ENCODE data around the gene SLC2A13. TPM values are rescaled to one million over a fixed set of nuclear protein-coding genes. Genes with fewer than 3 reads are reported as not detected.

SLC2A13 gene
- total RNA-seq, 1 donor from 2014 or later, result 5.6 TPM

GRCh38 chr12:40000884-40001283 is 105.0 kb downstream of the SLC2A13 start:
- no peak overlapping the region for H3K27ac Mint-ChIP-seq (ENCODE audit: unreplicated experiment)
- no peaks in the 10 kb centered on the region for H3K4me1 Mint-ChIP-seq
- H3K4me3 Mint-ChIP-seq, result no peak overlapping the region
- H3K36me3 Mint-ChIP-seq (ENCODE audit: low read depth), result peaks cover 42% of the 10 kb centered on the region
- H3K9me3 Mint-ChIP-seq, result peaks cover 25% of the 10 kb centered on the region
- no peaks in the 10 kb centered on the region for H3K27me3 Mint-ChIP-seq (ENCODE audit: low read depth)
- no peak for TF ChIP-seq CTCF (conservative IDR thresholded peaks at IDR 0.05)
- no peak for DNase-seq (ENCODE audit: low read depth, low spot score)

- no peak for DNase-seq (ENCODE audit: low read depth, low spot score)
- Mint-ChIP-seq H3K9me3 (peaks cover 16% of the 10 kb centered on the region), H3K36me3 (ENCODE audit: low read depth) (peaks cover 21% of the 10 kb centered on the region), H3K27me3 (ENCODE audit: low read depth) (no peaks in the 10 kb centered on the region), H3K4me1 (no peaks in the 10 kb centered on the region), H3K4me3 (no peak overlapping the region), H3K27ac (ENCODE audit: unreplicated experiment) (no peak overlapping the region)
- TF ChIP-seq CTCF (conservative IDR thresholded peaks at IDR 0.05), result no peak
These were observed 112.6 kb downstream of the SLC2A13 start for GRCh38 chr12:39993268-39993667.

- Mint-ChIP-seq H3K4me1 (no peaks in the 10 kb centered on the region), H3K36me3 (ENCODE audit: low read depth) (peaks cover 2% of the 10 kb centered on the region), H3K9me3 (no peaks in the 10 kb centered on the region), H3K27ac (ENCODE audit: unreplicated experiment) (no peak overlapping the region), H3K27me3 (ENCODE audit: low read depth) (no peaks in the 10 kb centered on the region), H3K4me3 (no peak overlapping the region)
- peak; percentile 41 for DNase-seq (ENCODE audit: low read depth, low spot score)
- TF ChIP-seq CTCF (conservative IDR thresholded peaks at IDR 0.05), result peak; percentile 87
These were observed 115.5 kb downstream of the SLC2A13 start for GRCh38 chr12:39990122-39991101.

- no peak for DNase-seq (ENCODE audit: low read depth, low spot score)
- Mint-ChIP-seq H3K4me3 (no peak overlapping the region), H3K4me1 (no peaks in the 10 kb centered on the region), H3K9me3 (no peaks in the 10 kb centered on the region), H3K36me3 (ENCODE audit: low read depth) (peaks cover 2% of the 10 kb centered on the region), H3K27me3 (ENCODE audit: low read depth) (no peaks in the 10 kb centered on the region), H3K27ac (ENCODE audit: unreplicated experiment) (no peak overlapping the region)
- TF ChIP-seq CTCF (conservative IDR thresholded peaks at IDR 0.05), result no peak
These were observed 116.4 kb downstream of the SLC2A13 start for GRCh38 chr12:39989501-39989900.

GRCh38 chr12:39988574-39988973 is 117.3 kb downstream of the SLC2A13 start:
- Mint-ChIP-seq H3K36me3 (ENCODE audit: low read depth) (no peaks in the 10 kb centered on the region), H3K9me3 (no peaks in the 10 kb centered on the region), H3K27me3 (ENCODE audit: low read depth) (no peaks in the 10 kb centered on the region), H3K4me1 (no peaks in the 10 kb centered on the region), H3K27ac (ENCODE audit: unreplicated experiment) (no peak overlapping the region), H3K4me3 (no peak overlapping the region)
- DNase-seq (ENCODE audit: low read depth, low spot score), result no peak
- no peak for TF ChIP-seq CTCF (conservative IDR thresholded peaks at IDR 0.05)
